Measurements from ENCODE around the gene AMZ1. TPM values are rescaled to one million over a fixed set of nuclear protein-coding genes. Genes with fewer than 3 reads are reported as not detected.

The AMZ1 gene
- total RNA-seq, 1 donor: 2.5 TPM

DNA sequence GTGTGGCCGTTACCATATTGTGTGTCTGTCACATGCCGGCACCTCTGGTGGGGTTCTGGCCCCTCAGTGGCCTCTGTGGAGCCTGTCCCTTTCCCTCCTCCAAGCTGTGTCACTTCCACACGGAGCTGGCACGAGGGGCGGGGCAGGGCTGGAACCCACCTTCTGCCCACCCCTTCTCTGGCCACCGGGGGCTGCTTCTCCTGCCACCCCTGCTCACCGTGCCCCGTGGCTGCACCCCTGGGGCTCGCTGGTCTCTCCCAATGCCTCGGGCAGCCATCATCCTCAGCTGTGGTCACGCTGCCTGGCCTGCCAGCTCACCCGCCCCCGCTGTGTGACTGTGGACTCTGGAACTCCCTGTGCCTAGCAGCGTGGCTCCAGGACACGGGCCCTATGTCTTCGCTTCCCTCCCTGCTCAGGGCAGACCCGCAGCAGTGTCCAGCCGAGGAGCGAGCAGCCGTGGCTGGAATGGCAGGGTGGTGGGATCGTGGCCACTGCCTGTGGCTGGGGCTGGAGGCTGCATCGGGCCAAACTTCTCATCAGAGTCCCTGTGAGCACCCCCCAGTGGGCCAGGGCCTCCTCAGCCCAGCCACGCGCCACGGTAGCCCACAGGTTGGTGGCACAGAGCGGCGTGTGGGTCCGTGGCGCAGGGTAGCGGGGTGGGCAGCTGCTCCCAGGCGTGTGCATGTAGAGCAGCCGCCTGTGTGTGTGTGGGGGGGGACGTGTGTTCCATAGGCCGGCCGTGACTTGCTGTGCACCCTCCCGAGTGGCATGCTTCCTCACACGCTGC, 48.1 kb upstream of the AMZ1 start:
- H4K20me1 ChIP-seq (ENCODE audit: insufficient read depth, low read length): peaks cover 45% of the 10 kb centered on the region
- H3K27me3 ChIP-seq (ENCODE audit: insufficient read depth, low read length): no peaks in the 10 kb centered on the region
- peaks cover 74% of the 10 kb centered on the region for H3K79me2 ChIP-seq (ENCODE audit: insufficient read depth, low read length)
- peaks cover 28% of the 10 kb centered on the region for H3K4me1 ChIP-seq (ENCODE audit: insufficient read depth, low read length)
- no peak for DNase-seq (ENCODE audit: insufficient read length, low spot score, missing footprints)
- no peak overlapping the region for H3K4me3 ChIP-seq (ENCODE audit: insufficient read depth, low read length)
- H3K36me3 ChIP-seq (ENCODE audit: insufficient read depth, low read length): peaks cover 2% of the 10 kb centered on the region
- peak overlapping the region; percentile 94 for H3K27ac ChIP-seq (ENCODE audit: low read depth, low read length)
- no peak overlapping the region for H2AFZ ChIP-seq (ENCODE audit: low read length)
- no peak for TF ChIP-seq CTCF (IDR thresholded peaks at IDR 0.05; ENCODE audit: extremely low read depth, low read depth, low read length)
- no peaks in the 10 kb centered on the region for H3K9me3 ChIP-seq (ENCODE audit: low read depth, low read length)
- H3K4me2 ChIP-seq (ENCODE audit: insufficient read depth, low read length): no peak overlapping the region

DNA sequence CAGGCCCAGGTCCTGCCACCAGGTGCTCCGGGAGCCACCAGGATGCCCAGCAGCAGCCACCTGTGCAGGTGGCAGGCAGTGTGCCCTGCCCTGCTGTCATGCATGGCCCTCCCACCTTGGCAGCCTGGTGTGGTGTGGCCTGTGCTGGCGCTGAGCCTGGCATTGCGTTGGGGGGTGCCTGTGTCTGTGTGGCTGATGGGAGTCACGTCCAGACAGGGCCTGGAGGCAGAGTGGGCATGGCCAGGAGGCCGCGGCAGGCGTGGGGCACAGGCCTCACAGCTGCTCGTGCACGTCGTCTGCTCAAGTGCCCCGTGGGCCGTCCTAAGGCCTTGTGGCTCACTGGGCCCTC, 47.5 kb upstream of the AMZ1 start:
- no peak overlapping the region for H3K4me3 ChIP-seq (ENCODE audit: insufficient read depth, low read length)
- H2AFZ ChIP-seq (ENCODE audit: low read length): no peak overlapping the region
- peaks cover 69% of the 10 kb centered on the region for H3K79me2 ChIP-seq (ENCODE audit: insufficient read depth, low read length)
- H3K4me2 ChIP-seq (ENCODE audit: insufficient read depth, low read length): no peak overlapping the region
- H3K27ac ChIP-seq (ENCODE audit: low read depth, low read length): peak overlapping the region; percentile 94
- peaks cover 33% of the 10 kb centered on the region for H3K4me1 ChIP-seq (ENCODE audit: insufficient read depth, low read length)
- H4K20me1 ChIP-seq (ENCODE audit: insufficient read depth, low read length): peaks cover 40% of the 10 kb centered on the region
- TF ChIP-seq CTCF (IDR thresholded peaks at IDR 0.05; ENCODE audit: extremely low read depth, low read depth, low read length): no peak
- no peak for DNase-seq (ENCODE audit: insufficient read length, low spot score, missing footprints)
- H3K27me3 ChIP-seq (ENCODE audit: insufficient read depth, low read length): no peaks in the 10 kb centered on the region
- H3K9me3 ChIP-seq (ENCODE audit: low read depth, low read length): no peaks in the 10 kb centered on the region
- peaks cover 2% of the 10 kb centered on the region for H3K36me3 ChIP-seq (ENCODE audit: insufficient read depth, low read length)

DNA sequence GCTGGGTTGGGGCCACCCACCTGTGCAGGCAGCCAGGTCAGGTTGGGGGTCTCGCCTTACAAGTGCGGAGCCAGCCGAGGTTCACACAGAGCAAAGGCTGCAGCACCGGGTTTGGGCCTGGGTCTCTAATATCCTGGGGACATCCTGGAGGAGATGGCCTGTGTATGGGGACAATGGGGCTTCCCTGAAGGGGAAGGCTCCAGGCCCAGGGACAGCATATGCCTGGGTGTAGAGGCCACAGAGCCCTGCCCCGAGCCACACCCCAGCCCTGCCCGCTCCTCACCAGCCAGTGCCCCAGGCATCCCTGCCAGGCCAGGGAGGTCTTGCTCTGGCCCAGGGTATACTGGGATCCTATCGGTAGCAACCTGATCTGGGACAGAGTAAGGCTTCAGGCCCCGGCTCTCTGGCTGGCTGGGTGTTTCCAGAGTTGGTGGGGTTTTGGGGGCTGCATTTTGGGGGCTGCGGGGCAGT, 47.1 kb upstream of the AMZ1 start:
- peaks cover 2% of the 10 kb centered on the region for H3K36me3 ChIP-seq (ENCODE audit: insufficient read depth, low read length)
- no peaks in the 10 kb centered on the region for H3K27me3 ChIP-seq (ENCODE audit: insufficient read depth, low read length)
- no peak for DNase-seq (ENCODE audit: insufficient read length, low spot score, missing footprints)
- H3K27ac ChIP-seq (ENCODE audit: low read depth, low read length): peak overlapping the region; percentile 94
- H3K4me1 ChIP-seq (ENCODE audit: insufficient read depth, low read length): peaks cover 33% of the 10 kb centered on the region
- H2AFZ ChIP-seq (ENCODE audit: low read length): no peak overlapping the region
- no peak for TF ChIP-seq CTCF (IDR thresholded peaks at IDR 0.05; ENCODE audit: extremely low read depth, low read depth, low read length)
- no peaks in the 10 kb centered on the region for H3K9me3 ChIP-seq (ENCODE audit: low read depth, low read length)
- H3K79me2 ChIP-seq (ENCODE audit: insufficient read depth, low read length): peaks cover 68% of the 10 kb centered on the region
- peak overlapping the region; percentile 55 for H3K4me2 ChIP-seq (ENCODE audit: insufficient read depth, low read length)
- H4K20me1 ChIP-seq (ENCODE audit: insufficient read depth, low read length): peaks cover 38% of the 10 kb centered on the region
- H3K4me3 ChIP-seq (ENCODE audit: insufficient read depth, low read length): peak overlapping the region; percentile 40

Data from osteoblast (primary cell).